ENCODE results near the gene USP31.
A peak's percentile ranks its signal among the peaks of the same experiment; 100 is the strongest.

Gene USP31

DNA sequence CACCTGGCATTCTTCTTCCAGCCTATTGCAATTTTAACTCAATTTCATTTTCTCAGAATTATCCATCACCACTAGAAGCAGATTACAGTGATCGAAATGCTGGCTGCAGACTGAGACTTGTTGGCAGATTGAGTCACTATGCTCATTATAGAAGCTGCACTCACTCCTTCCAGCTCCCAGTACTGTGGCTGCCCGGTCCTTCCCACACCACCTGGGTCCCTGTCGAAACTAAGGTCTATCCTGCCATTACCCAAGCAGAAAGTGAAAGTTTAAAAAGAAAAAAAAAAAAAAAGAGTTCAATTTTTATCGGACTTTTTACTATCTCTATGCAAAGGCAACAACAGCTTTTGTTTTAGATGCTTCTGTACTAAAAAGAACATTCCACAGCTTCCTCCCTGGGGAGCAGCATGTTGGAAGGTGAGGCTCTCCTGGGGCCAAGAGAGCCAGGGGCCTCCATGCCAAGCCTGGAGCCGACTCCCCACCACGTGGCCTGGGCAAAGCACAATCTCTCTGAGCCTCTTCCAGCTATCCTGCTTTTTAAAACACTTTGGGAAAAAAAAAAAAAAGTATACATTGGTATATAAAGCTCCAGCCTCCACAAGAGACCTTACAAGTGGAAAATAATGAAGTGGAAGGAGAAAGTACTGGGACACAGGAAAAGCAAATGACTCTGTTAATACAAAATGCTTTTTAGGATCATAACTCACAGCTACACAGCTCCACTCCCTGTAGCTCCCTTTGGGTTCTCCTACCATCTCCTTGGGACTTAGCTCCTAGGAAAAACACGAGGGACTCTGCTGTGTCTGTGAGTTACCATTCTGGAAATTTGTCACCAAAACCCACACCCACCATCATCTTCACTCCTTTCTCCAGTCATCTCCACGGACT is 77.8 kb downstream of the USP31 start:
- no peak for DNase-seq (ENCODE audit: extremely low read depth, low read depth)
- TF ChIP-seq, protein P1, sequence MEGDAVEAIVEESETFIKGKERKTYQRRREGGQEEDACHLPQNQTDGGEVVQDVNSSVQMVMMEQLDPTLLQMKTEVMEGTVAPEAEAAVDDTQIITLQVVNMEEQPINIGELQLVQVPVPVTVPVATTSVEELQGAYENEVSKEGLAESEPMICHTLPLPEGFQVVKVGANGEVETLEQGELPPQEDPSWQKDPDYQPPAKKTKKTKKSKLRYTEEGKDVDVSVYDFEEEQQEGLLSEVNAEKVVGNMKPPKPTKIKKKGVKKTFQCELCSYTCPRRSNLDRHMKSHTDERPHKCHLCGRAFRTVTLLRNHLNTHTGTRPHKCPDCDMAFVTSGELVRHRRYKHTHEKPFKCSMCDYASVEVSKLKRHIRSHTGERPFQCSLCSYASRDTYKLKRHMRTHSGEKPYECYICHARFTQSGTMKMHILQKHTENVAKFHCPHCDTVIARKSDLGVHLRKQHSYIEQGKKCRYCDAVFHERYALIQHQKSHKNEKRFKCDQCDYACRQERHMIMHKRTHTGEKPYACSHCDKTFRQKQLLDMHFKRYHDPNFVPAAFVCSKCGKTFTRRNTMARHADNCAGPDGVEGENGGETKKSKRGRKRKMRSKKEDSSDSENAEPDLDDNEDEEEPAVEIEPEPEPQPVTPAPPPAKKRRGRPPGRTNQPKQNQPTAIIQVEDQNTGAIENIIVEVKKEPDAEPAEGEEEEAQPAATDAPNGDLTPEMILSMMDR (IDR thresholded peaks at IDR 0.05; ENCODE audit: low read depth, low read length): no peak

DNA sequence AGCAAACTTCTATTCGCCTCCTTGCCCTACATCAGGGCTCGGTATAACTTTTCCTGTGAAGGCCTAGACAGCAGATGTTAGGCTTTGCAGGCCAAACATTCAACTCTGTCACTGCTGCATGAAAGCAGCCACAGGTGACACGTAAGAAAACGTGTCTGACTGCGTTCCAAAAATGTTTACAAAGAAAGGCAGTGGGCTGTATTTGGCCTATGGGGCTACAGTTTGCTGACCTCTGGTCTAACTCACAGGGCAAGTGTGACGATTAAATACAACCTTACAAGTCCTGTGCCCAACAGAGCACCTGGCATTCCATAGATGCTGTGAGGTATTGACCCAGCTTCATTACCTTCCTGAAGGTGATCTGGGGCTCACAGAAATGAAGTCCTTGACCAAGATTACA is 79.4 kb downstream of the USP31 start:
- no peak for DNase-seq (ENCODE audit: extremely low read depth, low read depth)
- TF ChIP-seq, protein P1 (IDR thresholded peaks at IDR 0.05; ENCODE audit: low read depth, low read length): no peak

DNA sequence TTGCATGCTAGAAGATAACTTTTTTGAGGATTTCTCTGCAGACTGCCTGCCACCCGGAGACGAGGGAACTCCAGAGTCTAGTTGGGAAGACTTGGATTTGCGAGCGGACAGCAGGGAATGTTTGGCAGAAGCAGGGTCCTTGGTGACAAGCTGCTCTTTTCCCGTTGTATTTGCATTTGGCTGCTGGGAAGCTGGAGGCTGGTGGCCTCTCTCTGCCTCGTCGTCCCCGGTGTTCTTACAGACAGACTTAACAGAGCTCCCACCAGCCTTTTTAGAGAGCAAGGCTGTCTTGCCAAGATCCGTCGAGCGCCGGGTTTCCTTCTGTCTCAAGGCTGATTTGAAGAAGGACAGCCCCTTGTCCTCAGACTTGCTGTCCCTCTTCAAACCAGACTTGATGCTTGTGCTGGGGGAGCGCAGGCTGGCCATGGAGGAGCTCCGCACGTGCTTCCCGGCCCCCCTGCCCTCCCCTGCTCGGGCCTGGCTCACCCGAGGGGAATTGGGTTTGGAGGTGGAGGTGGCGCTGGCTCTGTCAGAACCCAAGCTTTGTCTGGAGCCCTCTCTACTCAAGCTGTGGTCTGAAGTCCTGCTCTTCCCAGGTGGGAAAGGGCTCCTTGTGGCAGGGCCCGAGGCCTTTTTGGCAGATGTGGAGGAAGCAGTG is 81.0 kb downstream of the USP31 start:
- TF ChIP-seq, protein P1 (IDR thresholded peaks at IDR 0.05; ENCODE audit: low read depth, low read length): no peak
- DNase-seq (ENCODE audit: extremely low read depth, low read depth): no peak

DNA sequence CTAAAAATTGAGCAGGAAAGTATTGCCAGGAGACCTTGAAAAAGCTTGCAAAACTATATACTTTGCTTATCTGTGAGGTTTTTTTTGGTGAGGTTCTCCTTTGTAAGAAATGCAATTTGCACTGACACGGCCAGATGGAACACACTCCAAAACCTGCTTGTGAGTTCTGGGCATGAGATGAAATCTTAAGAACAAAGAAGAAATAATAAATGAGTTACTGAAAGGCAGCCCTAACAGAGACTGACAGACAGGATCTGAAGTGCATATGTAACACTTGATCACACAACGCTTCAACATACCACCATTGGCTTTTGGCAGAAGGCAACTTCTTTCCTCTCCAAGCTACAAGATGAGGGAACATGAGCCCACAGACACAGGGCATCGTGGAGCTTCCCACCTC is 82.6 kb downstream of the USP31 start:
- no peak for DNase-seq (ENCODE audit: extremely low read depth, low read depth)
- TF ChIP-seq, protein P1 (IDR thresholded peaks at IDR 0.05; ENCODE audit: low read depth, low read length): no peak

DNA sequence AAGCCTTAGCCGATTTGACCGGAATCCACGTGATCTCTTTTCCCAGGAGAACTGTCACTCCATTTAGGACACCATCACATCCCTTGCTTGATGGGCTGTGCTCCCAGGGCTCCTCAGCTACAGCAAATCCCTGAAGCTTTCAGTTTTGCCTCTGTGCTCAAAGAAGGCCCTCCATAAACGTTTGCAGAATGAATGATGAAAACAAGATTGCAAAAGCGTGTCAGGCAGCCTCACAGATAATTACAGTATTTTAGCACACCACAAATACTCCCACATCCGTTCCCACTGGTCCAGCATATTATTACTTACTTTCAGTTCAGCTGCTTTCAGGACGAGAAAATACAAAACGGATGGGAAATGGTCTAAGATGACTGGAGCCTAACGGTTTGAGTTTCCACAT is 84.6 kb downstream of the USP31 start:
- peak; percentile 29 for DNase-seq (ENCODE audit: extremely low read depth, low read depth)
- TF ChIP-seq, protein P1 (IDR thresholded peaks at IDR 0.05; ENCODE audit: low read depth, low read length): no peak

DNA sequence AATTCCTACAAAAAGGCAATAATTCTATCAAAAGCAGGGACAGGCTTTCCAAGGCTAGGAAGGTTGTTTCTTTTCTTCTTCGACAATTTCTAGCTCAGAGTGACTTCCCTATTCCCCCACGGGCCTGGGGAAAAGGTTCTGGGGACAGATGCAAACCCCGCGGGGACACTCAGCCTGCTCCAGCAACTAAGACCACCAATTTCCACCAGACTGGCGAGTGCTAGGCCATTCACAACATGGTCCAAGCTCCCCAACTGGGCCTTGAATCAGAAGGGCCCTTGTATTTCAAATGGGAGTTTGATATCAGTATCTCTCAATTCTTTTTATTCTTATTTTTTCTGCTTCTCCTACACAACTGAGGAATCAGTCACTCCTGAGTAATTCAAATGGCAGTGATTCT is 86.7 kb downstream of the USP31 start:
- no peak for DNase-seq (ENCODE audit: extremely low read depth, low read depth)
- TF ChIP-seq, protein P1 (IDR thresholded peaks at IDR 0.05; ENCODE audit: low read depth, low read length): no peak

DNA sequence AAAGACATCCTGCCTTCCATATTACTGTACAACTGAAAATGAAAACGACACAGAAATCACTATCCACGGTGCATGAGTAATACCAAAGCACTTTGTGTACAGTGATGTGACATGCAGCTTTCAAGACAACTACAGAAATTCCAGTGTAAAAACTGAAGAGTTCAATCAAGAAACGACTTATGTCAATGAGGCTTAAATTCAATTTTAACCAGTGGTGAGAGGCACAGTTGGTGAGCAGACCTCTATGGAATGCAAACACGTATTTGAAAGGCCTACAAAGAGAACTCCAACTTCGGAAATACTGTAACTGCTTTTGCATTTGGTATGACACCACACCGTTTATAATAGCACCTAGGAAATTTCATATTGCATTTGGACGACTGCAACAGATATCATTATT is 87.6 kb downstream of the USP31 start:
- TF ChIP-seq, protein P1 (IDR thresholded peaks at IDR 0.05; ENCODE audit: low read depth, low read length): no peak
- no peak for DNase-seq (ENCODE audit: extremely low read depth, low read depth)
